ENCODE data around the gene MRPL50.

DNA sequence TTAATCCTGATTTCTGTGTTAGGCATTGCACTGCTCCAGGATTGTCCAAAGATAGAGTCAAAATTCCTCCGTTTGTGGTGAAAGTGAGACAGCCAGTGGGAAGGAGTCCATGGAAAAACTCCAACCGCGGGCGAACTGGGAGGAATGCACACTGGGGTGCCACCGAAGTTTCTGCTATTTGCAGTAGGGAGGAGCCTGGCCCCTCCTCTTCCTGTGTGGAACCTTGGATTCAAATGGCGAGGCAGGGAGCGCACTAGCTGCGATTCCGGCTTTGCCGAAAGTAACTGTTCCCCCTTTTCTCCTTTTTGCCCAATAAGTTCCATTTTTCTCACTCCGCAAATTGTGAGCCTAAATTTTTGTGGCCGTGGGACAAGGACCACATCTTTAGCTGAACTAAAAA is 22.9 kb downstream of the MRPL50 start:
- TF ChIP-seq, protein P1, sequence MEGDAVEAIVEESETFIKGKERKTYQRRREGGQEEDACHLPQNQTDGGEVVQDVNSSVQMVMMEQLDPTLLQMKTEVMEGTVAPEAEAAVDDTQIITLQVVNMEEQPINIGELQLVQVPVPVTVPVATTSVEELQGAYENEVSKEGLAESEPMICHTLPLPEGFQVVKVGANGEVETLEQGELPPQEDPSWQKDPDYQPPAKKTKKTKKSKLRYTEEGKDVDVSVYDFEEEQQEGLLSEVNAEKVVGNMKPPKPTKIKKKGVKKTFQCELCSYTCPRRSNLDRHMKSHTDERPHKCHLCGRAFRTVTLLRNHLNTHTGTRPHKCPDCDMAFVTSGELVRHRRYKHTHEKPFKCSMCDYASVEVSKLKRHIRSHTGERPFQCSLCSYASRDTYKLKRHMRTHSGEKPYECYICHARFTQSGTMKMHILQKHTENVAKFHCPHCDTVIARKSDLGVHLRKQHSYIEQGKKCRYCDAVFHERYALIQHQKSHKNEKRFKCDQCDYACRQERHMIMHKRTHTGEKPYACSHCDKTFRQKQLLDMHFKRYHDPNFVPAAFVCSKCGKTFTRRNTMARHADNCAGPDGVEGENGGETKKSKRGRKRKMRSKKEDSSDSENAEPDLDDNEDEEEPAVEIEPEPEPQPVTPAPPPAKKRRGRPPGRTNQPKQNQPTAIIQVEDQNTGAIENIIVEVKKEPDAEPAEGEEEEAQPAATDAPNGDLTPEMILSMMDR (IDR thresholded peaks at IDR 0.05) = no peak
- TF ChIP-seq EZH2 (IDR thresholded peaks at IDR 0.05; ENCODE audit: borderline replicate concordance, insufficient read depth, low read depth, low read length, poor library complexity, severe bottlenecking) = no peak

Data from B cell (primary cell).